ENCODE results near the gene DLGAP4.

The DLGAP4 gene

DNA sequence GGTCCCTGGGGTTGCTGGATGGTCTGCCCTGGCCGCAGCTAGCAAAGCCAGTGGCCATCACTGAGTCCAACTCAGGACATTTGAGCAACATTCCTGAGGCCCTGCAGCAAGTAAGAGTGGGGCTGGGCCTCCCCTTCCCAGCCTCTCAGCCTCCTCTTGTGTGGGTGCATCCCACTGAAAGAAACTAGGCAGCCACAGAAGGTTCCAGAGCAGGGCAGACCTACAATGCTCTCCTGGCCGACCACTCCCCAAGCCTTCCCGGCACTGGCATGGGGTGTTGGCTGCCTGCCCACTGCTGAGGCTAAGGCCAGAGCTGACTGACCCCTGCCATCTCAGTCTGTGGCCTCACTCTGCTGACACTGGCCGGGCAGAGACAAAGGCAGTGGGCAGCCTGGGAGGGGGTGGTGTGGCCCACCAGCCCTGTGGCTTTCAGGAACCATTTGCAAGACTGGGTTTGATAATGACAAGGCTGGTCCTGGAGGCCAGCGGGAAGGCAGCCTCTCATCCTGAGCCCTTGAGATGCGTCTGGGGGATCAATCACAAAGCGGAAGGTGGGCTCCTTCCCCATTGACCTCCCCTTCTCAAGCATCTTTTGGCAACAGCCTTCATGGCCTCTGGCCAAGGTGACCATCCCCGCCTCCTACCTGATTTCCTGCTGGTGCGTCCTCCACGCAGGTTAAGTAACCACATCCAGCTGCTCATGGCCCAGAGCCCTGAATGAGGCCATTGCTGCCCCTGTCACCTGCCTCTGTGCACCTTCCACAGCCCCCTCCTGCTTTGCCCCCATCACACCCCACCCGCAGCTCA lies 9.6 kb downstream of the DLGAP4 start:
- DNase-seq (ENCODE audit: low read depth, low spot score): no peak
- ChIA-PET POLR2A (no interaction called here), CTCF (no interaction called here)
- no peak overlapping the region for H3K4me3 ChIP-seq (ENCODE audit: low read depth, low read length)
- TF ChIP-seq, protein P1, sequence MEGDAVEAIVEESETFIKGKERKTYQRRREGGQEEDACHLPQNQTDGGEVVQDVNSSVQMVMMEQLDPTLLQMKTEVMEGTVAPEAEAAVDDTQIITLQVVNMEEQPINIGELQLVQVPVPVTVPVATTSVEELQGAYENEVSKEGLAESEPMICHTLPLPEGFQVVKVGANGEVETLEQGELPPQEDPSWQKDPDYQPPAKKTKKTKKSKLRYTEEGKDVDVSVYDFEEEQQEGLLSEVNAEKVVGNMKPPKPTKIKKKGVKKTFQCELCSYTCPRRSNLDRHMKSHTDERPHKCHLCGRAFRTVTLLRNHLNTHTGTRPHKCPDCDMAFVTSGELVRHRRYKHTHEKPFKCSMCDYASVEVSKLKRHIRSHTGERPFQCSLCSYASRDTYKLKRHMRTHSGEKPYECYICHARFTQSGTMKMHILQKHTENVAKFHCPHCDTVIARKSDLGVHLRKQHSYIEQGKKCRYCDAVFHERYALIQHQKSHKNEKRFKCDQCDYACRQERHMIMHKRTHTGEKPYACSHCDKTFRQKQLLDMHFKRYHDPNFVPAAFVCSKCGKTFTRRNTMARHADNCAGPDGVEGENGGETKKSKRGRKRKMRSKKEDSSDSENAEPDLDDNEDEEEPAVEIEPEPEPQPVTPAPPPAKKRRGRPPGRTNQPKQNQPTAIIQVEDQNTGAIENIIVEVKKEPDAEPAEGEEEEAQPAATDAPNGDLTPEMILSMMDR (IDR thresholded peaks at IDR 0.05; ENCODE audit: insufficient read depth, low read length, missing control alignments): no peak

DNA sequence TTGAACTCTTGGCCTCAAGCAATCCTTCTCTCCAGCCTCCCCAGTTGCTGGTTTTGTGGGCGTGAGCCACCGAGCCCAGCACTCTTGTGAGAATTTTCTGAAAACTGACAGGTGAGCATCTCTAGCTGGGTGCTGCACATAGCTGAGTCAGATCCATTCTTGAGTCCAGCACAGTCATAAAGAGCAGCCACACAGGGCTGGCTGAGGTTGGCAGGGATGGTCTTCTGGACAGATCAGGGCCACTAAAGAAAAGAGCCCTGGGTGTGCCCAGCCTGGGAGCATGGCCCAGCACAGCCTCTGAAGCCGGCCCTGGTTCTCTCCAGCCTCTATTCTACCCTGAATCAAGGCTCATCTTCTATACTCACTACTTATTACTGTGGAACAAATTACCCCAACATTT lies 11.5 kb downstream of the DLGAP4 start:
- CTCF ChIA-PET: interaction anchor here (1.1 kb wide), 1 partner anchor 115 kb away, joined by 3 read pairs; no protein-coding TSS in a partner anchor
- POLR2A ChIA-PET: no interaction called here
- TF ChIP-seq, protein P1 (IDR thresholded peaks at IDR 0.05; ENCODE audit: insufficient read depth, low read length, missing control alignments): no peak
- no peak overlapping the region for H3K4me3 ChIP-seq (ENCODE audit: low read depth, low read length)
- DNase-seq (ENCODE audit: low read depth, low spot score): no peak

DNA sequence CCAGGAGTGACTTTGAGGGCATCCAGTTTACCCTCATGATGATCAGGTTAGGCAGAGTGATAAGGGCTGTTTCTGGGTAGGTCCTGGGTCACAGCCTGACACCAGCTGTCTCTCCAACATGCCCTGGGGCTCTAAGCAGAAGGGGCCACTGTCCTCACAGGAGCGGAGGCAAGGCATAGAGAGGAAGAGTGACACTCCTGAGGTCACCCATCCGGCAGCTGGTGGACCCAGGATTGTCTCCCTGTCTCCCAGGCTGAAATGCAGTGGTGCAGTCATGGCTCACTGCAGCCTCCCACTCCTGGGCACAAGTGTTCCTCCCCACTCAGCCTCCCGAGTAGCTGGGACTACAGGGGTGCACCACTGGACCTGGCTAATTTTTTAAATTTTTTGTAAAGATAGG lies 12.0 kb downstream of the DLGAP4 start:
- ChIA-PET CTCF (no interaction called here), POLR2A (no interaction called here)
- no peak for DNase-seq (ENCODE audit: low read depth, low spot score)
- TF ChIP-seq, protein P1 (IDR thresholded peaks at IDR 0.05; ENCODE audit: insufficient read depth, low read length, missing control alignments): no peak
- no peak overlapping the region for H3K4me3 ChIP-seq (ENCODE audit: low read depth, low read length)

DNA sequence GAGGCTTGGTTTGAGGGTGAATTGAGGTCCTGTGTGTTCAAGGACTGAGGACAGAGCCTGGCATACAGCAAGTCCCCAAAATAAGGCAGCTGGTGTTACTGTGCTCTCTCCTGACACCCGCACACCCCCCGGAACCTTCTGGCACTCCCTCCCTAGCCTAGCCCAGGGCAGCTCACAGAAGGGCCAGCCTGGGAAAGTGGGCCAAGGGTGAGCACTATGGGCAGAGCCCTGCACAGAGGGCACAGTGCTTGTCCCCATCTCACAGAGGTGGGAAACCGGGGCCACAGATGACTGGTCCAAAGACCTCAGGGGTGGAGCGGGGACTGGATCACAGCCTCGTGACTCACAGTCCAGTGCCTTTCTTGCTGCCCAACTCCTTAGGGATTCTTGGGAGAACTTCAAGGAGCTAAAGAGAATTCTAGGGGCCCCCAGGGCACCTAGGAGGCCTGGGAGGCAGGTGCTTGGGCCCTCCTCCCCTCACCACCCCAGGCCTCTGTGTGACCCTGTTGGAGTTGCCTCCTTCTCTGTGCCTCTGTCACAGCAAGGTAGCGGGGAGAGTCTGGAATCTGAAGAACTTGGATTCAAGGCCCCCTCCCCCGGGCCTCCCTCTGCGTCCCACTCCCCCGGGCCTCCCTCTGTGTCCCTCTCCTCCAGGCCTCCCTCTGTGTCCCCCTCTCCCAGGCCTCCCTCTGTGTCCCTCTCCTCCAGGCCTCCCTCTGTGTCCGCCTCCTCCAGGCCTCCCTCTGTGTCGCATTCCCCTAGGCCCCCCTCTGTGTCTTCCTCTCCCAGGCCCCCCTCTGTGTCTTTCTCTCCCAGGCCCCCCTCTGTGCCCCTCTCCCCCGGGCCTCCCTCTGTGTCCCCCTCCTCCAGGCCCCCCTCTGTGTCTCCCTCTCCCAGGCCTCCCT lies 13.5 kb downstream of the DLGAP4 start:
- ChIA-PET CTCF (no interaction called here), POLR2A (no interaction called here)
- TF ChIP-seq, protein P1 (IDR thresholded peaks at IDR 0.05; ENCODE audit: insufficient read depth, low read length, missing control alignments): no peak
- no peak for DNase-seq (ENCODE audit: low read depth, low spot score)
- no peak overlapping the region for H3K4me3 ChIP-seq (ENCODE audit: low read depth, low read length)

DNA sequence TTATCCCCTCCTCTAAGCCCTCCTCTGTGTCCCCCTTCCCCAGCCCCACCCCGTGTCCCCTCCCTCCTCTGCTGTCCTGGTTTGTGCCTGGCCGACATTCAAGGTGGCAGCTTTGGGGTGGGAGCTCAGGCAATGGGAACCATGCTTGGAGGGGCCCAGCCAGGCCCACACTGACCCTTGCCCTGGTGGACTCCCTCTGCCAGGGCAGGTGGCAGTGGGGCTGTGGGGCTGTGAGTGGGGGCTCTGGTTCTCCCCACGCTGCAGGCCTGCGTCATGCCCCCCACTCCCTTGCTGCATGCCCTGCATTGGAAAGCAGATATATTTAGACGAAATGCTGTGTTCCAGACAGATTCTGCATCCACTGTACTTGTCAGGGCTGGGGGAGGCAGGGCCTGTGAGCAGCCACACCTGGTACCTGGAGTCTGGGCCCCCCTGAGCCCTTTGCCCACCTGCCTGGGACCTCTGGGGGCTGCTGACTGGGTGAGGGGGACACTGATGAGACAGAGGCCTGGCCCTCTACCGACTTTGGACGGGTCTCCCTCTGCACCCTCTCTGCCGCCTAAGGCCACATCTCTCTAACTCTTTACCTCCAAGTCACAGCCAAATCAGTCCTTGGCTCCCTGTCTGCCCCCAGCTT lies 14.2 kb downstream of the DLGAP4 start:
- no peak for DNase-seq (ENCODE audit: low read depth, low spot score)
- H3K4me3 ChIP-seq (ENCODE audit: low read depth, low read length): no peak overlapping the region
- TF ChIP-seq, protein P1 (IDR thresholded peaks at IDR 0.05; ENCODE audit: insufficient read depth, low read length, missing control alignments): no peak
- CTCF ChIA-PET: no interaction called here
- POLR2A ChIA-PET: no interaction called here

All from AG04449 (cell line).